ENCODE results near the gene NRXN3.

The NRXN3 gene

GRCh38 chr14:79363291-79363690 is 1193.1 kb downstream of the NRXN3 start:
- no peak for DNase-seq (ENCODE audit: low spot score)

GRCh38 chr14:79369359-79370332 is 1199.5 kb downstream of the NRXN3 start:
- DNase-seq (ENCODE audit: low spot score), result no peak

- DNase-seq (ENCODE audit: low spot score), result no peak
Measured at GRCh38 chr14:79370969-79371368, 1200.8 kb downstream of the NRXN3 start.

GRCh38 chr14:79373451-79373850 is 1203.3 kb downstream of the NRXN3 start:
- no peak for DNase-seq (ENCODE audit: low spot score)

- DNase-seq (ENCODE audit: low spot score), result no peak
Measured at GRCh38 chr14:79375356-79375755, 1205.2 kb downstream of the NRXN3 start.

GRCh38 chr14:79376557-79376956 is 1206.4 kb downstream of the NRXN3 start:
- DNase-seq (ENCODE audit: low spot score), result no peak

DNA sequence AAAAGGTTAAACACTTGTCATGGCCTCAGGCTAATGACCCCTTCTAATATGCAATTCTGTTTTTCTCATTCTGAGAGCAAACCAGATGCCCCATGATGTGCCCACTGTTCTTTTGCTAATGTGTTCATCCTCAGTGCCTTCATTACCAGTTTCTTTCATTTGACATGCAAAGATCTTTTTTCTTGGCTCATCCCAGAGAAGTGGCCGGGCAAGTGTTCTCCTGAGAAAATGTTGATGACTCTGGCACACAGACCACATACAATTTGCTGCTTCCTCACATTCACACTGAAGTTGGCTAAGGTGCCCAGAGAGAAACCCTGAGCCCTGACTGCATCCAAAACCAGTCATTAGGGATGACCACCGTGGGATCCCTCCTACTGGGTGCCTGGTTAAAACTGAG is 1207.8 kb downstream of the NRXN3 start:
- no peak for DNase-seq (ENCODE audit: low spot score)

DNA sequence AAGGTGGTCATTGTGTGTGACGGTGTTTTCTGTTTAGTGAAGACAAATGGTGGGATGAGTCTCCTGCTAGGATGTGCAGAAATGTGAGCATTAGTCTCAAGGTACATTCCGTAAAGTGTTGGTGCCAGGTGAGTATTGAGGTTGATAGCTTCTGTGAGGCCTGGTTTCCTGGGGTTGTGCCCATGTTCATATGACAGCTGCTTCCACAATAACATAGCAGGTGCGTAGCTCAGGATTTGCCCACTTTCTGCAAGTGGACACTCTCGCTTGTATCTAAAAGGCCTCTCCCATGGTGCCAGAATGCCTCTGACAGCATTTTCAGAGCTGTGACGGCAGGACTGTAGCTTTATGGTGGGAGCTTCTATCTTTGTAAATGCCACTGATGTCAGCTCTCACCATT is 1209.1 kb downstream of the NRXN3 start:
- no peak for DNase-seq (ENCODE audit: low spot score)

DNA sequence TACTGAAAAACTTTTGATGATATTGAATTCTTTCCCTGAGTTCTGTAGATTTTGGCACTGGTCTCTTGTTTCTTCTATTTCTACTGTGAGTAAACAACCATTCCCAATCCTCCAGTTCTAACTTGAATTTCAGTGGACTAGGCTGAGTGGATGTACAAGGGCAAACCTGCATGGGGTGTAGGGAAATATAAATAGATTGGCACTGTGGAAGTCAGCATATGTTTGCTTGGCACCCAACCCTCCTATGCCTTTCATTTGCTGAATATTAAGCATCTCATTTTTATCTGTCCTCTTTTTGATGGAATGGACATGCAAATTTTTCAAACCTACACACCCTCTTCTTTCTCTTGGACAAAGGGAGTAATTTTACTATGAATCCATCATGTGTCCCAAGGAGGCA is 1212.9 kb downstream of the NRXN3 start:
- DNase-seq (ENCODE audit: low spot score), result no peak

DNA sequence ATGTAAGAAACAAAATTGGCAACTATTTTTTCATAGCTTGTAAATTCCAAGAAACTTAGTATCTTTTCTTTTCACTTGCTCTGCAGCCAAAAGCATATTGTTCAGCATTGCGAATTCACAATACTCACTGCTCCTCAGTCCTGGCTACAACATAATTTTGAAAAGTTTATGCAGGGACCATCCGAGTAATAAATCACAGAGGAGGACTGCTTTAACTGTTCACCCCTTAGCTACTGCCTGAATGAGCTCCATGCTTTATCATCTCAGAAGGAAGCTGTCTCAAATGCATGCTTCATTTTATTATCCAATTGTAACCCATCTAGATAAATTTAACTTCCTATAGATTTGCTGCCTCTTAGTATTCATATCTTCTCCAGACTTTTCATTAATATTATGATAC is 1213.3 kb downstream of the NRXN3 start:
- no peak for DNase-seq (ENCODE audit: low spot score)

GRCh38 chr14:79395061-79395460 is 1224.9 kb downstream of the NRXN3 start:
- DNase-seq (ENCODE audit: low spot score), result no peak

DNA sequence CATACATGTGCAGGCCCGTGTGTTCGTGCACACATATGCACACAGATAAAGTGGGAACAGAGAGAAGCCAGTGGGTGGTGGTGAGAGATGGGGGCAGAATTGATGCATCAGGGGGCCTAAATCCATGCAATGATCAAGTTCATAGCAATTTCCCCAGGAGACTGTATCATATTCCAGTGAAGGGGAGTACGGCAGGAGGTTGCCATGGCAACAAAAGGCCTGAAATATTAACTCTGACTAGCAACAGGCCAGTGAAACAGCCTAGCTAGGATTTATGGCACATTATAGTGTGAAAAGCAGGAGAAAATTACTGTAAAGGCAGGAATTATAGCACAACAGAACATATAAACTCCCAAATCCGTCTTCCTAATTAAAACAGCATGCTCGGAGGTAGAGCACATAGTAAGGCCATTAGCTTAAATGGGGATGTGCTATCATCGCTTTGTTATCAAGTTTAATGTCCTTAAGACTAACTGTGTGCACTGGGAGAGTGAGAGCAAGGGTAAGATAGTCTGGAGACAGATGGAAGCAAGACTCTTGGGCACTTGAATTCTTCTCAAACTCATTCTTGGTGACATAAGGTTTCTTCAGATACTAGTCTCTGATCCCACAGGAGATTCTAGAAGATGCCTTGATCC is 1234.8 kb downstream of the NRXN3 start:
- DNase-seq (ENCODE audit: low spot score), result no peak

- no peak for DNase-seq (ENCODE audit: low spot score)
Measured at GRCh38 chr14:79405512-79405910, 1235.3 kb downstream of the NRXN3 start.

- DNase-seq (ENCODE audit: low spot score), result no peak
Measured at GRCh38 chr14:79407572-79407971, 1237.4 kb downstream of the NRXN3 start.

DNA sequence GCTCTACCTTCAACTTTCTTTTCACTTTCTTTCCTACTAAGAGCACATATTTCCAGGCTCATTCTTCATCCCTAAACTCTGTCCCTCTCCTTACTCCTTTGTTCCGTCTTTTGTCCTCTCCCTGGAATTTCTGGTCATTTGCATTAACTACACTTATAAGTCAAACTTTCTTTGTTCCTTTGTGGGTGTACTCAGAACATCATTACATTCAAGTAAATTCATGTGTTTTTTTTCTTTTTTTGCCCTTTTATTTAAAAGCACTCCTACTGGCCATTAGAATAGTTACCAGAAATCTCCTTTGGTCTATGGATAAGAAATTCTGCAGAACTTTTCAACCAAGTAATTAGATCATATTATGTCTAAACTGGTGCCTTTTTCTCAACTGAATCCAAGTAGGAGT is 1238.5 kb downstream of the NRXN3 start:
- DNase-seq (ENCODE audit: low spot score), result no peak

DNA sequence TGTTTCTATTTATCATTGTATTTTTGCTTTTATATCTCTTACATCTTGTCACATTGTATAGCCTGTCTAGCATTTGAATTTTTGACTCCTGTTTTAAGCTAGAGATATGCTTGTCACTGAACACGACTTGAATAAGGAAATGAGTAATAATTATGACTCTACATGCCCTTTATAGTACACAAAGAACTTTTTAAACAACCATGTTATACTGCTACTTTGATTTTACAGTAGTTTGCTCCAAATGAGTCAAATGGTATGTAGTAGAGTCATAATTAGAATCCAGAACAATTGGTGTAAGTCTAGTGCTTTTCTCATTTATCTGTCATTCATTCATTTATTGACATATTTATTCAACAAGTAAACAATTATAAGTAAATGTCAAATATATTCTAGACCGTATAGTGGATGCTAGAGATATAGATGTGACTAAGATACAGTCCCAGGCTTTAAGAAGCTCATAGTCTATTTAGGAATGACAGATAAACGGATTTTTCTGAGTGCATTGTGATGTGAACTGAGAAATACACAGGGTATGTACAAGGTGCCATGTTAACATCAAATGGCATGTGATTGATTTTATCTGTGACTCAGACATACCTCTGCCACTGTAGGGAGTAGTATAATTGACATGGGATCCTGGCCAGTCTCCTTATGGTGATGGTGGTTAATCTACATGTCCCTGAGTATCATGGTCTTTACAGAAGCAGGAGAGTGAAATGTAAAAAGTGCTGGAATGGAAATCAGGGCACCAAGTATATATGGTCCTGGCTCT is 1241.4 kb downstream of the NRXN3 start:
- DNase-seq (ENCODE audit: low spot score), result no peak

DNA sequence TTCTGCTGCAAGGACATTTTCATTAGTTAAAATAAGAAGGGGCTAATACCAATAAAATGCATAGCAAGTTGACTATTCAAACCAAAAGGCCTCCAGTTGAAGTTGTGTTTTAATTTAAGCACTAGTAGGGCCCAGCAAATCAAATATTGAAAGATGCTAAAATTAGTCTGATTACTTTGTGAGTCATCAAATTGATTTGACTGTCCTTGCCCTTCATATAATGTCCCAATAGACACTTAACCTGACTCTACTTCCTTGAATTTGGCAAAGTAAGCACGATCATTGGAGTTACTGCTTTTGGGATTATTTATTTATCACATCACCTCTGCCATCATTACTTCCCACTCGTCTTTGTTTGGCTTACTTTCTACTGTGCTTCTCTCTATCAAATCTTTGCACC is 1242.6 kb downstream of the NRXN3 start:
- DNase-seq (ENCODE audit: low spot score), result no peak

GRCh38 chr14:79413734-79414428 is 1243.7 kb downstream of the NRXN3 start:
- DNase-seq (ENCODE audit: low spot score), result no peak

GRCh38 chr14:79415726-79416125 is 1245.6 kb downstream of the NRXN3 start:
- no peak for DNase-seq (ENCODE audit: low spot score)

- DNase-seq (ENCODE audit: low spot score), result no peak
Measured at GRCh38 chr14:79417961-79418360, 1247.8 kb downstream of the NRXN3 start.

GRCh38 chr14:79418649-79419415 is 1248.7 kb downstream of the NRXN3 start:
- DNase-seq (ENCODE audit: low spot score), result no peak

Data from hematopoietic multipotent progenitor cell treated with erythropoietin and hydrocortisone succinate and interleukin-3 and kit ligand, for 15 days (in vitro differentiated cells).